ENCODE data around the gene TENT4B. TPM values are rescaled to one million over a fixed set of nuclear protein-coding genes. Genes with fewer than 3 reads are reported as not detected.
"Not testable (repeated sequence)": the region's sequence is repeated elsewhere in the genome, so short reads cannot be mapped to it uniquely, and the experiment has no call there.

TENT4B gene
- total RNA-seq, 1 donor from 2014 or later, result 10.9 TPM

DNA sequence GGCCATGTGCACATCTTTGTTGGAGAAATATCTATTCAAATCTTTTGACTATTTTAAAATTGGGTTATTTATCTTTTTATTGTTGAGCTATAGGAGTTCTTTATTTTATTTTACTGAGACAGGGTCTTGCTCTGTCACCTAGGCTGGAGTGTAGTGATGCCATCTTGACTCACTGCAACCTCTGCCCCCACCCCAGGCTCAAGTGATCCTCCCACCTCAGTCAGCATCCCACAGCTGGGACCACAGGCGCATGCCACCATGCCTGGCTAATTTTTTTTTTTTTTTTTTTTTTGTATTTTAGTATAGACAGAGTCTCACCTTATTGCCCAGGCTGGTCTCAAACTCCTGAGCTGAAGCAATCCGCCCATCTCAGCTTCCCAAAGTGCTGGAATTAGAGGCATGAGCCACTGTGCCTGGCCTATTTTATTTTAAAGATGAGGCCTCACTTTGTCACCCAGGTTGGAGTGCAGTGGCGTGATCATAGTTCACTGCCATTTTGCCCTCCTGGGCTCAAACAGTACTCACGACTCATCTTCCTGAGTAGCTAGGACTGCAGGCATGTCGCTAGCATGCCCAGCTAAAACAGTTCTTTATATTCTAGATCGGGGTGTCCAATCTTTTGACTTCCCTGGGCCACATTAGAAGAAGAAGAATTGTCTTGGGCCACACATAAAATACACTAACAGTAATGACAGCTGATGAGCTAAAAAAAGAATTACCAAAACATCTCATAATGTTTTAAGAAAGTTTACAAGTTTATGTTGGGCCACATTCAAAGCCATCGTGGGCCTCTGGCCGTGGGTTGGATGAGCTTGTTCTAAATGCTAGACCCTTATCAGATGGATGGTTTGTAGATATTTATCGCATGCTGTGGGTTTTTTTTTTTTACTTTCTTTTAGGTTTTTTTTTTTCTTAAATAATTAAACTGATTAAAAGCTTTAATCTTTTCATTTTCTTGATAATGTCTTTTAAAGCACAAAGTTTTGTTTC, 13.7 kb downstream of the TENT4B start:
- H3K27ac Mint-ChIP-seq, result peak overlapping the region; percentile 33

GRCh38 chr16:50167556-50167955, 14.4 kb downstream of the TENT4B start:
- no peaks in the 10 kb centered on the region for H3K27me3 Mint-ChIP-seq (ENCODE audit: low read depth)
- no peaks in the 10 kb centered on the region for H3K36me3 Mint-ChIP-seq
- peak overlapping the region; percentile 15 for H3K27ac Mint-ChIP-seq
- TF ChIP-seq, protein P1, sequence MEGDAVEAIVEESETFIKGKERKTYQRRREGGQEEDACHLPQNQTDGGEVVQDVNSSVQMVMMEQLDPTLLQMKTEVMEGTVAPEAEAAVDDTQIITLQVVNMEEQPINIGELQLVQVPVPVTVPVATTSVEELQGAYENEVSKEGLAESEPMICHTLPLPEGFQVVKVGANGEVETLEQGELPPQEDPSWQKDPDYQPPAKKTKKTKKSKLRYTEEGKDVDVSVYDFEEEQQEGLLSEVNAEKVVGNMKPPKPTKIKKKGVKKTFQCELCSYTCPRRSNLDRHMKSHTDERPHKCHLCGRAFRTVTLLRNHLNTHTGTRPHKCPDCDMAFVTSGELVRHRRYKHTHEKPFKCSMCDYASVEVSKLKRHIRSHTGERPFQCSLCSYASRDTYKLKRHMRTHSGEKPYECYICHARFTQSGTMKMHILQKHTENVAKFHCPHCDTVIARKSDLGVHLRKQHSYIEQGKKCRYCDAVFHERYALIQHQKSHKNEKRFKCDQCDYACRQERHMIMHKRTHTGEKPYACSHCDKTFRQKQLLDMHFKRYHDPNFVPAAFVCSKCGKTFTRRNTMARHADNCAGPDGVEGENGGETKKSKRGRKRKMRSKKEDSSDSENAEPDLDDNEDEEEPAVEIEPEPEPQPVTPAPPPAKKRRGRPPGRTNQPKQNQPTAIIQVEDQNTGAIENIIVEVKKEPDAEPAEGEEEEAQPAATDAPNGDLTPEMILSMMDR (IDR thresholded peaks at IDR 0.05; ENCODE audit: unreplicated experiment), result no peak
- H3K4me1 Mint-ChIP-seq, result peaks cover 16% of the 10 kb centered on the region
- no peaks in the 10 kb centered on the region for H3K9me3 Mint-ChIP-seq
- no peak for DNase-seq (ENCODE audit: low spot score in 2 of 2, unreplicated experiment in 2 of 2)
- H3K4me3 Mint-ChIP-seq, result no peak overlapping the region

More for the DNA sequence above, 13.7 kb downstream of the TENT4B start:
- Mint-ChIP-seq H3K4me1 (peaks cover 16% of the 10 kb centered on the region), H3K9me3 (no peaks in the 10 kb centered on the region), H3K36me3 (no peaks in the 10 kb centered on the region), H3K27me3 (ENCODE audit: low read depth) (no peaks in the 10 kb centered on the region), H3K4me3 (no peak overlapping the region)
- DNase-seq (ENCODE audit: low spot score in 2 of 2, unreplicated experiment in 2 of 2), result peak in 1 of 2 experiments; percentile 21
- TF ChIP-seq, protein P1 (IDR thresholded peaks at IDR 0.05; ENCODE audit: unreplicated experiment), result no peak

DNA sequence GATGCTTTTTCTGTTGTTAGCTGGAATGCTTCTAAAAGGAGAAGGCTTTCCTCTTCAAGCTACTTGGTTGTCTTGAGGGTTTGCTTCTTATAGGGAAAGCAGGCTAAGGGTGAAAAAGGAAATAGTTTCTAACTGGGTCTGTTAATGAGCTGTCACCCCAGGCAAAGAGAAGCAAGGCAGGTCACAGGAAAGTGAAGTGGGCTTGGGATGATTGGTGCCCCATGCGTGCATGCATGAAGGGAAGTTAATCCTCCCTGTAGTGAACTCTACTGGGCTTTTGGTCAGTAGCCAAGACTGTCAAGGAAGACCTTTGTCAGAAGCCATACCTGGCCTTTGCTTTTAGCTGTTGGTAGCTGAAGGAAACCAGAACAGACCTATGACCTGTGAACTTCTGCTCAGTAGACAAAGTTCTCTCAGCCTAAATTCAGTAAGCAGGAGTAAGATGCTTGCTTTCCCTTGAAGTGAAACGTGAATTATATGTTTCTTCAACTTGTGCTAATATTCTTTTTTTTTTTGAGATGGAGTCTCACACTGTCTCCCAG, 16.5 kb downstream of the TENT4B start:
- DNase-seq (ENCODE audit: low spot score in 2 of 2, unreplicated experiment in 2 of 2), result no peak
- Mint-ChIP-seq H3K36me3 (no peaks in the 10 kb centered on the region), H3K4me1 (peaks cover 16% of the 10 kb centered on the region), H3K4me3 (no peak overlapping the region), H3K9me3 (no peaks in the 10 kb centered on the region), H3K27me3 (ENCODE audit: low read depth) (no peaks in the 10 kb centered on the region), H3K27ac (peak overlapping the region; percentile 11)
- TF ChIP-seq, protein P1 (IDR thresholded peaks at IDR 0.05; ENCODE audit: unreplicated experiment), result no peak

- not testable (repeated sequence) for H3K9me3 Mint-ChIP-seq; H3K27ac Mint-ChIP-seq; H3K36me3 Mint-ChIP-seq; DNase-seq (ENCODE audit: low spot score in 2 of 2, unreplicated experiment in 2 of 2); H3K27me3 Mint-ChIP-seq (ENCODE audit: low read depth); H3K4me3 Mint-ChIP-seq
- peaks cover 16% of the 10 kb centered on the region for H3K4me1 Mint-ChIP-seq
These were observed 18.7 kb downstream of the TENT4B start for GRCh38 chr16:50171773-50172172.

GRCh38 chr16:50172195-50172922, 19.3 kb downstream of the TENT4B start:
- no peaks in the 10 kb centered on the region for H3K27me3 Mint-ChIP-seq (ENCODE audit: low read depth)
- H3K36me3 Mint-ChIP-seq, result peaks cover 3% of the 10 kb centered on the region
- no peaks in the 10 kb centered on the region for H3K9me3 Mint-ChIP-seq
- no peak overlapping the region for H3K27ac Mint-ChIP-seq
- H3K4me1 Mint-ChIP-seq, result peaks cover 12% of the 10 kb centered on the region
- TF ChIP-seq, protein P1 (IDR thresholded peaks at IDR 0.05; ENCODE audit: unreplicated experiment), result no peak
- no peak overlapping the region for H3K4me3 Mint-ChIP-seq
- DNase-seq (ENCODE audit: low spot score in 2 of 2, unreplicated experiment in 2 of 2), result no peak
